ENCODE data around the gene TREML4.
A peak's percentile ranks its signal among the peaks of the same experiment; 100 is the strongest.

The TREML4 gene

GRCh38 chr6:41257369-41258195 lies 29.4 kb downstream of the TREML4 start (continued):
- no peak for TF ChIP-seq ZNF677 (tag by site-specific recombination; IDR thresholded peaks at IDR 0.05)
- no peak for TF ChIP-seq ZNF175 (tag by site-specific recombination; IDR thresholded peaks at IDR 0.05)
- peak; percentile 48; the same call in 1 of the 2 replicates for TF ChIP-seq ZBTB17 (tag by site-specific recombination; IDR thresholded peaks at IDR 0.05)
- peak; percentile 75 for TF ChIP-seq ZNF629 (tag by site-specific recombination; IDR thresholded peaks at IDR 0.05)
- TF ChIP-seq ZNF514 (tag by site-specific recombination; IDR thresholded peaks at IDR 0.05): no peak
- no peak for TF ChIP-seq REPIN1 (tag by site-specific recombination; IDR thresholded peaks at IDR 0.05; ENCODE audit: low read depth)
- no peak for TF ChIP-seq EGR2 (tag by site-specific recombination; IDR thresholded peaks at IDR 0.05; ENCODE audit: low read depth)
- TF ChIP-seq YY2 (tag by site-specific recombination; IDR thresholded peaks at IDR 0.05): no peak
- TF ChIP-seq ZNF513 (tag by site-specific recombination; IDR thresholded peaks at IDR 0.05): no peak
- TF ChIP-seq ZBTB44 (tag by site-specific recombination; IDR thresholded peaks at IDR 0.05): peak; percentile 70
- no peak for TF ChIP-seq ZNF571 (tag by site-specific recombination; IDR thresholded peaks at IDR 0.05)
- TF ChIP-seq ZNF398 (tag by site-specific recombination; IDR thresholded peaks at IDR 0.05): no peak
- TF ChIP-seq KLF16 (tag by site-specific recombination; IDR thresholded peaks at IDR 0.05): no peak
- peak; percentile 91 for TF ChIP-seq SETDB1 (IDR thresholded peaks at IDR 0.05; ENCODE audit: insufficient read length, low read length)
- no peak for TF ChIP-seq ZBTB48 (tag by site-specific recombination; IDR thresholded peaks at IDR 0.05)
- no peak for TF ChIP-seq ZNF266 (tag by site-specific recombination; IDR thresholded peaks at IDR 0.05; ENCODE audit: low read depth)
- peak; percentile 66 for TF ChIP-seq OSR2 (tag by site-specific recombination; IDR thresholded peaks at IDR 0.05)
- no peak for TF ChIP-seq ZNF324 (tag by site-specific recombination; IDR thresholded peaks at IDR 0.05)
- TF ChIP-seq ZNF488 (tag by site-specific recombination; IDR thresholded peaks at IDR 0.05): no peak
- no peak for TF ChIP-seq ZNF510 (tag by site-specific recombination; IDR thresholded peaks at IDR 0.05; ENCODE audit: insufficient replicate concordance)
- no peak for TF ChIP-seq ZNF426 (tag by site-specific recombination; IDR thresholded peaks at IDR 0.05)
- TF ChIP-seq ZNF776 (tag by site-specific recombination; IDR thresholded peaks at IDR 0.05; ENCODE audit: borderline replicate concordance): no peak
- TF ChIP-seq ZNF548 (tag by site-specific recombination; IDR thresholded peaks at IDR 0.05): no peak
- TF ChIP-seq ZNF658 (tag by site-specific recombination; IDR thresholded peaks at IDR 0.05): no peak
- TF ChIP-seq ZNF114 (tag by site-specific recombination; IDR thresholded peaks at IDR 0.05): no peak
- TF ChIP-seq BCL11A (tag by site-specific recombination; IDR thresholded peaks at IDR 0.05; ENCODE audit: low read depth): peak; percentile 50; the same call in 1 of the 2 replicates
- TF ChIP-seq PBX3 (CRISPR knock-in tag; IDR thresholded peaks at IDR 0.05): no peak
- no peak for TF ChIP-seq ZNF280C (tag by site-specific recombination; IDR thresholded peaks at IDR 0.05)
- peak; percentile 39 for TF ChIP-seq ZBTB8A (tag by site-specific recombination; IDR thresholded peaks at IDR 0.05)
- no peak for TF ChIP-seq ZNF362 (tag by site-specific recombination; IDR thresholded peaks at IDR 0.05)
